Activated effector memory CD4-positive, alpha-beta T cell treated with Interleukin-2 at 50 U/mL for 16 hours (primary cell): ENCODE data around the gene TRIM5.

Experiments used
- DNase-seq: peaks from one replicate; pipeline ENCODE4 v3.0.0-alpha.2; 2020

TRIM5 gene

DNA sequence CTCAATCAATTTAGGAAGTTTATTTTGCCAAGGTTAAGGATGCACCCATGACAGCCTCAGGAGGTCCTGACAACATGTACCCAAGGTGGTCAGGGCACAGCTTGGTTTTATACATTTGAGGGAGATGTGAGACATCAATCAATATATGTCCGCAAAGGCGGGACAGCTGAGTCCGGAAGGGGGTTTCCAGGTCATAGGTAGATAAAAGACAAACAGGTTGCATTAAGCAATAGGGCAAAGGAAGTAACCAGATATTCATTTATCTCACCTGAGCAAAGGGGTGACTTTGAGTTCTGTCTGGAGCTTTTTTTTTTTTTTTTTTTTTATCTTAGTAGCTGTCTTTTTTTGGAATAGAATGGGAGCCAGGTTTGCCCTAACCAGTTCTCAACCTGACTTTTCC, 62.1 kb downstream of the TRIM5 start:
- DNase-seq: no peak

DNA sequence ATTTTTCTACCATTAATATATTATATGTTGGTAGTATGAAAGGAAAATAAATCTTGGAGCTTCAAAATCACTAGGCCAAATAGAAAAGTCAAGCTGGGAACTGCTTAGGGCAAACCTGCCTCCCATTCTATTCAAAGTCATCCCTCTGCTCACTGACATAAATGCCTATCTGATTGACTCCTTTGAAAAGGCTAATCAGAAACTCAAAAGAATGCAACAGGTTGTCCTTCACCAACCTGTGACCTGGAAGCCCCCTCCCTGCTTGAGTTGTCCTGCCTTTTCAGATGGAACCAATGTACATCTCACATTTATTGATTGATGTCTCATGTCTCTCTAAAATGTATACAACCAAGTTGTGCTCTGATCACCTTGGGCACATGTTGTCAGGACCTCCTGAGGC, 63.3 kb downstream of the TRIM5 start:
- DNase-seq: no peak

DNA sequence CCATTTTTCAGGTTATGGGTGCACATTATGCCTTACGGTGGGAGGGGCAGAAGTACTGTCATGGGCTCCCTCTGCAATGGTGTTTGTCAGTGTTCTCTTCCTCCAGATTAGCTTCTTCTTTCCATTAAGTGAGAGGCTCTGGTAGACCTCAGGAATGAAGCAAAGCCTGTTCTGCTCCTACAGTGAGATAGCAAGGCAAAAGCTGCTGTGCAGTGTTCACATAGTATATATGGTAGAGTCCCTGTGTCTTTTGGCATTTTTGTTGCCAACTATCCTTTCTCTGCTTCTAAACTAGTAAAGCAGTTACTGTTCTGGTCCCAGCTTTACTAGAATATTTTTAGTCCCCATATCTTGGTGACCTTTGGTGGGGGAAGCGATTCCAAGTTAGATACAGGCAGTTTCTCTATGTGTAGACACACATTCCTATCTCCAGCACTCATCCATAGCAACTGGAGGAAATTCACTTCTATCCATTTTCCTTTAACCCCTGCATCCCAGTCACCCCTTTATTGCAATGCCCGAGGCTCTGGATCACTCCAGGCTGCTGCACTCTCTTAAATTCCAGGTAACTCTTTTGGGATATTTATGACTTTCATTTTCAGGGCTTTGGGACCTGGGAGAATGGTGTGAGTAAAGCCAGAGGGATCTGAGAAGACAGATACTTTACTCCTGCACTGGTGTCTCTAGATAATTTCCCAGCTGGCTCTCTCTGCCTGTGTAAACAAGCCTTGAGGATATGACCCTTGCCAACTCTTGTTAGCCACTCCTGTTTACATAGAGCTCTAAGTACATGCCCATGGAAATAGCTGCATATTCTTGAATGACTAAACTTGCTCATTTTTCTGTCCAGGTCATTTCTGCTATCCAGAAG, 64.0 kb downstream of the TRIM5 start:
- DNase-seq: no peak

DNA sequence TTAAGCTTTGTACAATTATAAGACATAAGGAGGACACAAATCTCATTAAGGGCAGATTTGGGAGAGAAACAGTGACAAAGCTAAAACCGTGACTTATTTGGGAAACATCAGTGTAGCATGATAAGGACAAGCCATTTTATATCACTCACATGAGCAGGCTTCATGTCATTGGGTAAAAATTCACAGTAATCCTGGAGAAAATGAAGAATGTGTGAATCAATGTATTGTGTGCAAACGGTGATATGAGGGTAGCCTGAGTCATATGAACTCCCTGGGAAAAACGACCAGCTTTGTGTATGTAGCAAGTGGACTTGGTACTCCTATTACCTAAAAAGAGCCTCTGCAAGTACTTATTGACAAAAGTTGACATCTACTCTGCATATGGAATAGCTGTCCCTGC, 66.1 kb downstream of the TRIM5 start:
- no peak for DNase-seq
